ENCODE data around the gene CACNG6.
"Not testable (repeated sequence)": the region's sequence is repeated elsewhere in the genome, so short reads cannot be mapped to it uniquely, and the experiment has no call there.

CACNG6 gene

GRCh38 chr19:54009440-54009839, 18.0 kb downstream of the CACNG6 start:
- DNase-seq = no peak

GRCh38 chr19:54010474-54010873, 19.0 kb downstream of the CACNG6 start:
- no peak for DNase-seq

DNA sequence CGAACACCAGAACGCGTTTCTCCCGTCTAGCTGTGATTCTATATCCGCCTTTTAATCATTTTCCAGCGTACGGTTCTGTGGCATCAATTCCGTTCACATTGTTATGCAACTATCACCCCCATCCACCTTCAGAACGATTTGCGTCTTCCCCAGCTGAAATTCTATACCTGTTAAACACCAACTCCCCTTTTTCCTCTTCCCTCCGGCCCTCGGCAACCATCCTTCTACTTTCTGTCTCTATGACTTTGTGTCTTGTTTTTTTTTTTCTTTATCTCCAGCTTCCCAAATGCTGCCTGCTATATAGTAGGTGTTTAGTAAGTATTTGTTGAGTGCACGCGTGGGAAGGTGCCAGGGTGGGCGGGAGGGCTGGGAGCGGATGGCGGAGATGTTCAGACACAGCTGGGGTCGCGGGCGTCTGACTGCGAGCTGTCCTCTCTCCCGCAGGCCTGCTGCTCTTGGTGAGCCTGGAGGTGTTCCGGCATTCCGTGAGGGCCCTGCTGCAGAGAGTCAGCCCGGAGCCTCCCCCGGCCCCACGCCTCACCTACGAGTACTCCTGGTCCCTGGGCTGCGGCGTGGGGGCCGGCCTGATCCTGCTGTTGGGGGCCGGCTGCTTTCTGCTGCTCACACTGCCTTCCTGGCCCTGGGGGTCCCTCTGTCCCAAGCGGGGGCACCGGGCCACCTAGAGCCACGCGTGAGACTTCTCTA, 20.2 kb downstream of the CACNG6 start:
- no peak for DNase-seq

GRCh38 chr19:54013866-54014265, 22.4 kb downstream of the CACNG6 start:
- no peak for DNase-seq

DNA sequence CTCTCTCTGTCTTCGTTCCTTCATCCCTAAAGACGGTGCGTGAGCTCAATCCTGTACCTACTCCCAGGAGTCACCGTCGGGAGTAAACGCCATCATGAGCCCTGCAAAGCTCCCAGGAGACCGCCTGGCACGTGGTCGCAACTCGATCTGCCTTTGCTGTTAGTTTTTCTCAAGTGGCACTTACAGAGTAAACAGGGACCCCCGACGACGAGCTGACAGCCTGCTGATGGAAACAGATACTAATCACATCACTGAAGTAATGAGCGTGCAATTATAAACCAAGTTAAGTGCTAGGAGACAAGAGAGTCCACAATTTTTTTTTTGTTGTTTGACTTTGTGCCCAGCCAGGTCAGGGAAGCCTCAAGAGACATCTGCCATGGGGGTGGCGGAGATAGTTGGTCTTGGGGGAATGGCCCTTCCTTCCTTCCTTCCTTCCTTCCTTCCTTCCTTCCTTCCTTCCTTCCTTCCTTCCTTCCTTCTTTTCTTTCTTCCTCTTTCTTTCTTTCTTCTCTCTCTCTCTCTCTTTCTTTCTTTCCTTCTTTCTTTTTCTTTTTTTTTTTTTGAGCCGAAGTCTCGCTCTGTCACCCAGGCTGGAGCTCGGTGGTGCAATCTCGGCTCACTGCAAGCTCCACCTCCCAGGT, 23.6 kb downstream of the CACNG6 start:
- DNase-seq = no peak

DNA sequence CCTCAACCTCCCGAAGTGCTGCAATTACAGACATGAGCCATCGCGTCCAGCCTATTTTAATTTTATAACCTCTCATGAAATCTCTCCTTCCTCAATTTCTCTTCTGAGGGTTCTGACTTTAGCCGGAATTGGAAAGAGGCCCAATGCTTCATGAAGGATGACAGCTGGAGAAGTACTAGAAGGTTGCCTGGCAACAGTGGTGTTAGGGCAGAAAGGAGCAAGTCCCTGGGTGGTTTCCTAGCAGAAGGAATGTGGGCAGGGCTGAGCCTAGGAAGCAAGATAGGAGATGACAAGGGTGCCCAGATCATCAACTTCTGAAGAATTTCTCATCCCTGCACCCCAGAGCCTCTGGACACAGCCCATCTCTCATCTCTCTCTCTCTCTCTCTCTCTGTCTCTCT, 25.8 kb downstream of the CACNG6 start:
- DNase-seq = no peak

DNA sequence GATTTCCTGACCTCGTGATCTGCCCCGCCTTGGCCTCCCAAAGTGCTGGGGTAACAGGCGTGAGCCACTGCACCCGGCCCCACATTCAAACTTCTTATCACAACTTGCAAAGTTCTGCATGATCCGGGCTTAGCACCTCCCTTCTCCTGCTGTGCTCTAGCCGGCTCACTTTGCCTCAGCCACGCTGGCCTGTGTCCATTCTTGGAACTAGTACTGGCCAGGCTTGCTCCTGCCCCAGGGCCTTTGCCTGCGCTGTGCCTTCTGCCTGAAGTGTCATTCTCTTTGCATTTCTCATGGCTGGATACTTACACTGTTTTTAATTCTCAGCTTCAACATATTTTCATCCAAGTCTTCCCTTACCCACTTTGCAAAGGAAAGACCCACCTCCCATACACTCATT, 29.9 kb downstream of the CACNG6 start:
- DNase-seq = no peak

DNA sequence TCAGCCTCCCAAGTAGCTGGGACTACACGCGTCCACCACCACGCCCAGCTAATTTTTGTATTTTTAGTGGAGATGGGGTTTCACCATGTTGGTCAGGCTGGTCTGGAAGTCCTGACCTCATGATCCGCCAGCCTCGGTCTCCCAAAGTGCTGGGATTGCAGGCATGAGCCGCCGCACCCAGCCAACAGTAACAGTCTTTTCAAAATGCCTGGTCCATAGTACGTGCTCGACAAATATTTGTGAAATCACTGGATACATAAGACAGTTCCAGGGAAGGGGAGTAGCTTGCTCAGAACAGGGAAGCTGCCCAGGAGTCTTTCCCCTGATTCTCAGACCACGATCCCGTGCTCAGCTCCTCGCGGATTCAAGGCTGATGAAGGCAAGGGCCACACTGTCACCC, 30.5 kb downstream of the CACNG6 start:
- no peak for DNase-seq

DNA sequence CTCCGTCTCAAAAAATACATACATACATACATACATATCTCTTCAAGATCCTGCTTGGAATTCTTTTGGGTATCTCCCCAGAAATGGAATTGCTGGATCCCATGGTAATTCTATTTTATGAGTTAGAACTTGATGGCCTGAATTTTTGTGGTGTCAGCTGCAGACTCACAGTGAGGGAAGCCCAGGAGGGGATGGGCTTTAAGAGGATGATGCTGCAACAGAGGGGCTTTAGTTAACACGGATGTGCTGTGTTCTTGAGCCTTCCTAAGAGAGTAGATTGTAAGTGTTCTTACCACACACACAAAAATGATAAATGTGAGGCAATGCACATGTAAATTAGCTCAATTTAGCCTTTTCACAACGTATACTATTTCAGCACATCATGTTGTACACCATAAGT, 31.8 kb downstream of the CACNG6 start:
- DNase-seq = no peak

- DNase-seq = no peak
These were observed 33.2 kb downstream of the CACNG6 start for GRCh38 chr19:54024660-54025059.

- DNase-seq = no peak
These were observed 35.2 kb downstream of the CACNG6 start for GRCh38 chr19:54026656-54027055.

DNA sequence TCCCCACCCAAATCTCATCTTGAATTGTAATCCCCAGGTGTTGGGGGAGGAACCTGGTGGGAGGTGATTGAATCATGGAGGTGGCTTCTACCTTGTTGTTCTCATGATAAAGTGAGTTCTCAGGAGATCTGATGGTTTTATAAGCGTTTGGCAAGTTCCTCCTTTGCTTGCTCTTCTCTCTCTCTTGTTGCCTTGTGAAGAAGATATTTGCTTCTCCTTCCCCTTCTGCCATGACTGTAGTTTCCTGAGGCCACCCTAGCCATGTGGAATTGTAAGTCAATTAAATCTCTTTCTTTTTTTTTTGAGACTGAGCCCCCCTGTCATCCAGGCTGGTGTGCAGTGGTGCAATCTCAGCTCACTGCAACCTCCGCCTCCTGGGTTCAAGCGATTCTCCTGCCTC, 37.9 kb downstream of the CACNG6 start:
- no peak for DNase-seq

DNA sequence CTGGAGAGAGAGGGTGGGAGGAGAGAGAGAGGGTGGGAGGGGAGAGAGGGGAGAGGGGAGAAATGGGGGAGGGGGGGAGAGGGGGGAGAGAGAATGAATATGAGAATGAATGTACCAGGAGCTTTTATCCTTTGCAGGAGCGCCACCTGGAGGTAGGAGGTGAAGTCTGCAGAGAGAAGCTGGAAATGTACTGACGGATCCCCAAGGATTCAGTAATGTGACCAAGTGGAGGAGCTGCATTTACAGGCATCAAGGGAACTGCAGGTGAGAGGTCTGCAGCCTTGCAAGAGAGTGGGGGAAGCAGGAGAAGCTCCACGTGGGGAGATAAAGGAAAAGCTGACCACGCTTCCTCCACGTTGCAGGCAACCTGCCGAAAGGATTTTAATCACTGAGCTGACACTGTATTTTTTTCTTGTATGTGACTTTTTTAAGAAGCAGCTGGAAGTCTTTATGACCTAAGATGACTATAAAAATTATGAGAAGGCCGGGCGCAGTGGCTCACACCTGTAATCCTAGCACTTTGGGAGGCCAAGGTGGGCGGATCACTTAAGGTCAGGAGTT, 38.6 kb downstream of the CACNG6 start:
- DNase-seq = peak; percentile 47

DNA sequence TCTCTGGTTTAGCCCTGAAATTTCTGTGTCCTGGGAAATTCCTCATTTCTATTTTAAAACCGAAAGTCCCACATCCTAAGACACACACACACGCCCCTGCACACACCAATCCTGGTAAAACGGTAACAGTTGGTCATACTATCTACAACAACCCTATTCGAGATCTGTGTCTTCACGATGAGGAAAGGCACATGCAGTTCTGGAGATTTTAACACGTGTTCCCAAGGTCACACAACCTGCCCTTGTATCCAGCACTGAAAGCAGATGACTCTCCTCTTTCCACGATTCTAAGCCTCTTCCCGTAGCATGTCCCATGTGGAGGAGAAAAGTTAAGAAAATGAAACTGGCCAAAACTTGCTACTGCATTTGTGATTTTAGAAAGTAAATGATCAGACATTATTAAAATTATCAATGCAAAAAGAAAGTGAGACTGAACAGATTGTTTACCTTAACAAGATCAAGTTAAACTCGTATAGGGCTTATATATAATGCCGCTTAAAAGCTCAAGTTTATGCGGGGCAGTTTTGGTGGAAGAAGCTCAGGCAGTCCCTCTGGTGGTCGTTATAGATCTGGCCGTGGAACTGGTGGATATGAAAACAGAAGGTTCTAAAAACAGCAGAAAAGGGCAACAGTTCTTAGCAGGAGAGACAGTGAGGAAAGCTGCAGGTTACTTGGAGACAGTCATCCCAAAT, 39.6 kb downstream of the CACNG6 start:
- no peak for DNase-seq

DNA sequence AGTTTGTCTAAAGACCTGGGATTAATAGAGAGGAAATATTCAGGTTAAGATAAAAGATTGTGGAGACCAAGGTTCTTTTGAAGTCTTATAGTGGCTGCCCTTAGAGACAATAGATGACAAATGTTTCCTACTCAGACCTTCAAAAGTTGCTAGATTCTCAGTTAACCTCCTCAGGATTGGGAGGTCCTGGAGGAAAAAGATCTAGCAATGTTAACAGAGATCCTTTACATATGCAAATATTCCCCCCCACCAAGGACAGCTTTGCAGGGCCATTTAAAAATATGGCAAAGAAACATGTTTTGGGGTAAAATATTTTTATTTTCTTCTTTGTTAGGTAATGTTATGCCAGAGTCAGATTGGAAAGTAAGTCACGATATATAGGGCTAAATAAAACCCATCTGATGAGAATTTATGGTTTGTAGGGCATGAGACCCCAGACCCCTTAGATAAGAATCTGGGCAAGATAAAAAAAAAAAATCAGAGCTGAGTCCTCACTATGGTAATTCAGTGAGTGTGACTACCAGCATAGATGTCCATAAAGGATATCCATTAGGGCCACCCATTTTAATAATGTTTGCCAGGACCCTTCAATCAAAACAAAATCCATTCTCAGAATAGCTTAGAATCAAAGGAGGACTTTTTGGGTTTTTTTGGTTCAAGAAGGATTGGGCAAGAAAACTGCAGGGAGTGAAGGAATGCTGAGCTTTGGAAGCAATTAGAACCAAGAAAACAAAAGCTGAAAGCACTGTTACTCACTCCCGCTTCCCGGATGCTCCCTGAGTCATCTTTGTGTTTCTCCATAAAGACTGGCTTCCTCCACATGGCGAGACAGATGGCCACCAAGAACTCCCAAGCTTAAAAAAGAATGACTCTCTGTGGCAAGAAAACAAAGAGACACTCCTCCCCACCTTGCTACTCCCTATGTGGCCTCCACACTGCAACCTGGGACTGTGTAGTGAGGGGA, 44.1 kb downstream of the CACNG6 start:
- no peak for DNase-seq

GRCh38 chr19:54036542-54036941, 45.1 kb downstream of the CACNG6 start:
- not testable (repeated sequence) for DNase-seq

DNA sequence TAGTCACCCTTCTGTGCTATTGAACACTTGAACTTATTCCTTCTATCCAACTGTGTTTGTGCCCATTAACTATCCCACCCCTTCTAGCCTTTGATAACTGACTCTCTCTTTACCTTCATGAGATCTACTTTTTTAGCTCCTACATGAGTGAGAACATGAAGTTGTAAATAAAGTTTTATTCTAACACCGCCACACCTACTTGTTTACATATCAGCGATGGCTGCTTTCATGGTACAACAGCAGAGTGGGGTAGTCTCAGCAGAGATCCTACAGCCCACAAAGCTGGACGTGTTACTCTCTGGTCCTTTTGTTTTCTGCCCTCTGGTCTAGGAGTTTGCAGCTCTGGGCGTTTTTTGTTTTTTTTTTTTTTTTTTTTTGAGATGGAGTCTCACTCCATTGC, 48.6 kb downstream of the CACNG6 start:
- DNase-seq = no peak

DNA sequence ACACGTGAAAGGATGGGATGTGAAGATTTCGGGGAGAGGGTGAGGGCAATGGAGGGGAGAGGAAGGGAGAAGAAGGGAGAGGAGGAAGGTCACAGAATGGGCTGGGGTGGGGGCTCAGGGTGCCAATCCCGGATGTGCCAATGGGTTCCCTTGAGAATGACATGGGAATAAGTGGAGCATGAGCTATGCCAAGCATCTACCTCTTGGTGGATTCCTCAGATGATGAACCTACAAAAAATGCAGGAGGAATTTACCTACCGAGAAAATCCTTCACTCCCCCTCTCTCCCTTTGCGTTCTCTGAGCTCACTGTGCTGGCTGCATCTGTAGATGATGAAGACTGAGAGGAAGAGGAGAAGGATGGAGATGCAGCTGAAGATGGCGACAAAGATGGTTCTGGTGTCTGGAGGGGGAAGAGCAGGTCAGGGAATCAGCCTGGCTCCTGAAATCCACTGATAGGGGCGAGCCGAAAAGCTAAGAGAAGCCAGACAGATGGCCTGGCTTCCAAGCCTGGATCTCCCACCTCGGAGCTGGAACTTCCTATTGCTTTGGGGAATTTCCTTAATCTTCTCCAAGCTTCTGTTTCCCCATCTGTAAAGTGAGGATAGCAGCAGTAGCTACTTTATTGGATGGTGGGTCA, 50.7 kb downstream of the CACNG6 start:
- DNase-seq = no peak

DNA sequence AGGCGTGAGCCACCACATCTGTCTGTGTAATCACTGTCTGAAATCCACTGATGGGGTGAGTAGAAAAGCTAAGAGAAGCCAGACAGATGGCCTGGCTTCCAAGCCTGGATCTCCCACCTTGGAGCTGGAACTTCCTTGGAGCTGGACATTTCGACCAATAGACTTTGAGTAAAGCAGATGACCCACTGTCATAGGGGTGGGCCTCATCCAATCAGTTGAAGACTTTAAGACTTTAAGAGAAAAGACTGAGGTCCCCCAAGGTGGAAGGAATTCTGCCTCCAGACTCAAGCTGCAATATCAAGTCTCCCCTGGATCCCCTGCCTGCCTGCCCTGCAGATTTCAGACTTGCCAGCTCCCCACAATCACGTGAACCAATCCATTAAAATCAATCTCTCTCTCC, 51.6 kb downstream of the CACNG6 start:
- no peak for DNase-seq

- DNase-seq = no peak
These were observed 54.3 kb downstream of the CACNG6 start for GRCh38 chr19:54045771-54046170.

- DNase-seq = no peak
These were observed 56.2 kb downstream of the CACNG6 start for GRCh38 chr19:54047616-54048015.
